Measurements from ENCODE around the gene NISCH. TPM values are rescaled to one million over a fixed set of nuclear protein-coding genes. Genes with fewer than 3 reads are reported as not detected.

Gene NISCH
- total RNA-seq, 4 donors from 2014 or later = 65.7 to 150 (median 128) TPM

- no peak for TF ChIP-seq POLR2A (IDR thresholded peaks at IDR 0.05)
- no peak for TF ChIP-seq CTCF (IDR thresholded peaks at IDR 0.05)
- Histone ChIP-seq H3K4me3 (no peak overlapping the region), H3K4me1 (no peaks in the 10 kb centered on the region), H3K27me3 (no peaks in the 10 kb centered on the region), H3K27ac (no peak overlapping the region), H3K36me3 (no peaks in the 10 kb centered on the region), H3K9me3 (no peaks in the 10 kb centered on the region)
- no peak for DNase-seq
Measured at GRCh38 chr3:52504977-52505376, 49.6 kb downstream of the NISCH start.

- Histone ChIP-seq H3K36me3 (no peaks in the 10 kb centered on the region), H3K4me3 (no peak overlapping the region), H3K27ac (no peak overlapping the region), H3K4me1 (no peaks in the 10 kb centered on the region), H3K27me3 (no peaks in the 10 kb centered on the region), H3K9me3 (no peaks in the 10 kb centered on the region)
- DNase-seq = no peak
- no peak for TF ChIP-seq CTCF (IDR thresholded peaks at IDR 0.05)
- no peak for TF ChIP-seq POLR2A (IDR thresholded peaks at IDR 0.05)
Measured at GRCh38 chr3:52506266-52506966, 51.0 kb downstream of the NISCH start.

- no peaks in the 10 kb centered on the region for H3K4me1 ChIP-seq
- no peak overlapping the region for H3K27ac ChIP-seq
- DNase-seq = no peak
- no peak overlapping the region for H3K4me3 ChIP-seq
- TF ChIP-seq CTCF (IDR thresholded peaks at IDR 0.05) (no peak), POLR2A (IDR thresholded peaks at IDR 0.05) (no peak)
- H3K27me3 ChIP-seq = no peaks in the 10 kb centered on the region
- H3K9me3 ChIP-seq = no peaks in the 10 kb centered on the region
- no peaks in the 10 kb centered on the region for H3K36me3 ChIP-seq
Measured at GRCh38 chr3:52507359-52507758, 52.0 kb downstream of the NISCH start.

GRCh38 chr3:52509753-52510328, 54.4 kb downstream of the NISCH start:
- H3K36me3 ChIP-seq = no peaks in the 10 kb centered on the region
- H3K4me3 ChIP-seq = no peak overlapping the region
- no peak for TF ChIP-seq CTCF (IDR thresholded peaks at IDR 0.05)
- no peak for TF ChIP-seq POLR2A (IDR thresholded peaks at IDR 0.05)

GRCh38 chr3:52511509-52511908, 56.1 kb downstream of the NISCH start:
- TF ChIP-seq CTCF (IDR thresholded peaks at IDR 0.05) = no peak
- TF ChIP-seq POLR2A (IDR thresholded peaks at IDR 0.05) = no peak
- Histone ChIP-seq H3K4me3 (no peak overlapping the region), H3K4me1 (no peaks in the 10 kb centered on the region), H3K27me3 (no peaks in the 10 kb centered on the region), H3K27ac (no peak overlapping the region), H3K9me3 (no peaks in the 10 kb centered on the region), H3K36me3 (no peaks in the 10 kb centered on the region)
- DNase-seq = no peak

More at GRCh38 chr3:52509753-52510328, 54.4 kb downstream of the NISCH start:
- no peaks in the 10 kb centered on the region for H3K9me3 ChIP-seq
- H3K27me3 ChIP-seq = no peaks in the 10 kb centered on the region
- H3K4me1 ChIP-seq = no peaks in the 10 kb centered on the region
- DNase-seq = no peak
- no peak overlapping the region for H3K27ac ChIP-seq
